ENCODE results near the gene RPTOR.

RPTOR gene

GRCh38 chr17:80826955-80827645, 282.5 kb downstream of the RPTOR start:
- TF ChIP-seq EZH2 (IDR thresholded peaks at IDR 0.05; ENCODE audit: borderline replicate concordance, low read length) (no peak), CTCF (IDR thresholded peaks at IDR 0.05; ENCODE audit: low read length) (no peak)
- Histone ChIP-seq H2AFZ (ENCODE audit: low read length) (no peak overlapping the region), H4K20me1 (ENCODE audit: insufficient read depth, low read length) (no peaks in the 10 kb centered on the region), H3K79me2 (ENCODE audit: insufficient read depth, low read length) (no peaks in the 10 kb centered on the region), H3K36me3 (ENCODE audit: insufficient read depth, low read length) (peaks cover 96% of the 10 kb centered on the region), H3K9me3 (ENCODE audit: low read length) (no peaks in the 10 kb centered on the region), H3K4me3 (ENCODE audit: low read depth, low read length, poor library complexity, severe bottlenecking) (no peak overlapping the region), H3K4me2 (ENCODE audit: low read length) (no peak overlapping the region), H3K27ac (ENCODE audit: low read depth, low read length, poor library complexity, severe bottlenecking) (no peak overlapping the region), H3K9ac (ENCODE audit: low read length) (no peak overlapping the region), H3K9me2 (ENCODE audit: low read depth, low read length) (no peaks in the 10 kb centered on the region), H3K4me1 (ENCODE audit: insufficient read depth, low read length, severe bottlenecking) (peaks cover 9% of the 10 kb centered on the region), H3K27me3 (ENCODE audit: insufficient read depth, low read length) (no peaks in the 10 kb centered on the region), H3F3A (ENCODE audit: insufficient read depth, low read length) (no peaks in the 10 kb centered on the region)

GRCh38 chr17:80827646-80828643, 283.3 kb downstream of the RPTOR start:
- Histone ChIP-seq H3K4me3 (ENCODE audit: low read depth, low read length, poor library complexity, severe bottlenecking) (no peak overlapping the region), H3K9me3 (ENCODE audit: low read length) (no peaks in the 10 kb centered on the region), H3F3A (ENCODE audit: insufficient read depth, low read length) (no peaks in the 10 kb centered on the region), H2AFZ (ENCODE audit: low read length) (no peak overlapping the region), H3K79me2 (ENCODE audit: insufficient read depth, low read length) (no peaks in the 10 kb centered on the region), H4K20me1 (ENCODE audit: insufficient read depth, low read length) (no peaks in the 10 kb centered on the region), H3K9ac (ENCODE audit: low read length) (no peak overlapping the region), H3K9me2 (ENCODE audit: low read depth, low read length) (no peaks in the 10 kb centered on the region), H3K27me3 (ENCODE audit: insufficient read depth, low read length) (no peaks in the 10 kb centered on the region), H3K36me3 (ENCODE audit: insufficient read depth, low read length) (peaks cover 90% of the 10 kb centered on the region), H3K27ac (ENCODE audit: low read depth, low read length, poor library complexity, severe bottlenecking) (no peak overlapping the region), H3K4me1 (ENCODE audit: insufficient read depth, low read length, severe bottlenecking) (peaks cover 17% of the 10 kb centered on the region), H3K4me2 (ENCODE audit: low read length) (no peak overlapping the region)
- no peak for TF ChIP-seq EZH2 (IDR thresholded peaks at IDR 0.05; ENCODE audit: borderline replicate concordance, low read length)
- TF ChIP-seq CTCF (IDR thresholded peaks at IDR 0.05; ENCODE audit: low read length): no peak

- H3K9ac ChIP-seq (ENCODE audit: low read length): no peak overlapping the region
- no peaks in the 10 kb centered on the region for H3F3A ChIP-seq (ENCODE audit: insufficient read depth, low read length)
- H3K9me2 ChIP-seq (ENCODE audit: low read depth, low read length): no peaks in the 10 kb centered on the region
- no peak overlapping the region for H3K4me3 ChIP-seq (ENCODE audit: low read depth, low read length, poor library complexity, severe bottlenecking)
- H3K27ac ChIP-seq (ENCODE audit: low read depth, low read length, poor library complexity, severe bottlenecking): no peak overlapping the region
- TF ChIP-seq CTCF (IDR thresholded peaks at IDR 0.05; ENCODE audit: low read length): no peak
- no peak for TF ChIP-seq EZH2 (IDR thresholded peaks at IDR 0.05; ENCODE audit: borderline replicate concordance, low read length)
- no peaks in the 10 kb centered on the region for H3K27me3 ChIP-seq (ENCODE audit: insufficient read depth, low read length)
- H3K4me2 ChIP-seq (ENCODE audit: low read length): no peak overlapping the region
- no peaks in the 10 kb centered on the region for H4K20me1 ChIP-seq (ENCODE audit: insufficient read depth, low read length)
- no peak overlapping the region for H2AFZ ChIP-seq (ENCODE audit: low read length)
- peaks cover 88% of the 10 kb centered on the region for H3K36me3 ChIP-seq (ENCODE audit: insufficient read depth, low read length)
- peaks cover 23% of the 10 kb centered on the region for H3K4me1 ChIP-seq (ENCODE audit: insufficient read depth, low read length, severe bottlenecking)
- H3K79me2 ChIP-seq (ENCODE audit: insufficient read depth, low read length): no peaks in the 10 kb centered on the region
- no peaks in the 10 kb centered on the region for H3K9me3 ChIP-seq (ENCODE audit: low read length)
Observed at GRCh38 chr17:80829166-80829813, 284.7 kb downstream of the RPTOR start.

Data from OCI-LY1 (cell line).